Measurements from ENCODE around the gene IFFO2.
A peak's percentile ranks its signal among the peaks of the same experiment; 100 is the strongest.

The IFFO2 gene

DNA sequence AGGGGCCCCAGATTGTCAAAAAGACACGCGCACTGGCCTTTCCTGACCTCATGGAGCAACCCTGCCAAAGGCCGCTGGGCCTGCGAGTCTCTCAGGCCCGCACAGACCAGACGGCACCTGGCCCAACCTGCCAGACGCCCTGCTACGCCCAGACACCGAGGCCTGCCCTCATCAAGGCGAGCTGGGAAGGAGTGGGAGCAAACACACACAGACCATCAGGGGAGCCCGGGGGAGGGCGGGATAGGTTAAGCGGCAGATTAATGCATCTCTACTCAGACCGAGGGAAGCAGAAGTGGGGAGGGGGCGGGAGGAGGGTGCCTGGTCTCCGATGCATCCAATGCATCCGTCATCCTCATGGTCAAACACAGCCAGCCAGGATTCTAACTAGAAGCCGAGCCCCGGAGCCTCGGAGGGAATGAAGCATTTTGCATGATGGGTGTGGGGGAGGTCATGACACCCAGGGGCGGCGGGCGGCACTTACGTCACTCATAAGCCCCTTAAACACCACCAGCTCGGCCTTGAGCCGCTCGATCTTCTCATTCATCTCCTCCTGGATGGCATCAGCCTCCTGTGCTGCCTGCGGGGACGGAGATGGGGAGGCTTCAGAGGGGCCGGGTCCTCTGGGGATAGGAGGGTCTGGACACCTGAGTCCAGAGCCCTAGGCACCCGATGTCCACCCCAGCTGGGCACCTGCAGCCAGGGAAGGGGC is 37.1 kb downstream of the IFFO2 start:
- no peak for DNase-seq (ENCODE audit: low spot score)

DNA sequence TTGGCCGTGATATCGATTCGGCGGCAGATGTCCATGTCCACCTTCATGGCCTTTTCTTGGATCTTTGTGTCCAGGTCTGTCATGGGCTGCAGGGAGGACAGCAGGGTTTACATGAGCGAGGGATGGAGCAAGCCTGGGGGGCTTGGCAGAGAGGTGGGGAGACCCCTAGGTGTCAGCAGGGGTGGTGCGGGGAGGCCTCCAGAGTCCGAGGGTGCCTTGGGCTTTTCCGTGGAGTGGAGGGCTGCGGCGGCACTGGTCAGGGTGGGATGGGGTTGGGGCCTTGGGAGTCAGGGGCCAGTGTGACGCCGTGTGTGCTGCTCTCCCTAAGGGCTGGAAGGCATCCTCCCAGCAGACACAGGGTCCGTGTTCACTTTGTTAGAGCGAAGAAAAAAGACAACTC is 38.1 kb downstream of the IFFO2 start:
- no peak for DNase-seq (ENCODE audit: low spot score)

DNA sequence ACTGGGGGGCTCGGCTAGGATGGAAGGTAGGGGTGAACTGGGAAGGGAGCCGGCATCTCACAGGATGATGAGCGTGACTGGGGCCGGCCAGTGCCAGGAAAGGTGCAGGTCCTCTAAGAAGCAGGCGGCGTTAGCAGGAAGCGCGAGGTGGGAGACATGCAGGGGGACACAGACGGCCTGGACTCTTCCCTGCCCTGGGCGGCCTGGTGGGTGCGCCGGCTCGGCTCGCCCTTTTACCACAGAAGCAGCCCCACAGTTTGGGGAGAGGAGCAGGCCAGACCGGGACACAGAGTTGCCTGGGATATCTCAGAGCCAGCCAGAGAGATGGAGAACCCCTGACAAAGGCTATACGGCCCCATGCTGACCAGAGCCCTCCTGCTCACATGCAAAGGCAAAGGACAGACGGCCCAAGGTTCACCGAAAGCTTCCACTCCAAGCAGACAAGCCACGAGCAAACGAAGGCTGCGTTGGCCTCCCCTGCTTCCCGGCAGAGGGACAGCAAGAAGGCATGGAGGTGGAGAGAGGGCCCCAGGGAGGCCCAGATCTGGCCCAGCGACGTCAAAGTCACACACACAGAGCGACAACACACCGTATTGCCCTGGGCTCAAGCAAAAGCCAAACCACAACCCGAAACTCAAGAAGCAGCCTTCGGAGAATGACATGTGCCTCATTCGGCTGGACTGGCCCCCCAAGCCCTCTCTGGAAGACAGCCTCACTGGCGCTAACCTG is 39.2 kb downstream of the IFFO2 start:
- no peak for DNase-seq (ENCODE audit: low spot score)

DNA sequence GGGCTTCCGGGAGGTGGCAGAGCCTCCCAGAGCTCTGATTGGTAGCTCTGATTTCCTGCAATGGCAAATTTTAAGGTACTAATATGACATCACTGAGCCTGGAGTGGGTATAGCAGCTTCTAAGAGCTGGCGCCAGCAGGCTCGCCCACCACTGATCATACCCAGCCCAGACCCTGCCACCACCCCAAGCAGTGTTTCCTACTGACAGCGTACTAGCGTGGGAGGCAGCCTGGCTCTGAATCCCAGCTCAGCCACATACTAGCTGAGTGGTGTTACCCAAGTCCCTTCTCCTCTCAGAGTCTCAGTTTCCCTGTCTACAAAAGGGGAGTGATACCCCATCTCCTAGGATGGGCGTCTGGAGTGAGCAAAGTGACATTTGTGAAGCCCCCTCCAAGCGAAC is 41.1 kb downstream of the IFFO2 start:
- DNase-seq (ENCODE audit: low spot score) = no peak

DNA sequence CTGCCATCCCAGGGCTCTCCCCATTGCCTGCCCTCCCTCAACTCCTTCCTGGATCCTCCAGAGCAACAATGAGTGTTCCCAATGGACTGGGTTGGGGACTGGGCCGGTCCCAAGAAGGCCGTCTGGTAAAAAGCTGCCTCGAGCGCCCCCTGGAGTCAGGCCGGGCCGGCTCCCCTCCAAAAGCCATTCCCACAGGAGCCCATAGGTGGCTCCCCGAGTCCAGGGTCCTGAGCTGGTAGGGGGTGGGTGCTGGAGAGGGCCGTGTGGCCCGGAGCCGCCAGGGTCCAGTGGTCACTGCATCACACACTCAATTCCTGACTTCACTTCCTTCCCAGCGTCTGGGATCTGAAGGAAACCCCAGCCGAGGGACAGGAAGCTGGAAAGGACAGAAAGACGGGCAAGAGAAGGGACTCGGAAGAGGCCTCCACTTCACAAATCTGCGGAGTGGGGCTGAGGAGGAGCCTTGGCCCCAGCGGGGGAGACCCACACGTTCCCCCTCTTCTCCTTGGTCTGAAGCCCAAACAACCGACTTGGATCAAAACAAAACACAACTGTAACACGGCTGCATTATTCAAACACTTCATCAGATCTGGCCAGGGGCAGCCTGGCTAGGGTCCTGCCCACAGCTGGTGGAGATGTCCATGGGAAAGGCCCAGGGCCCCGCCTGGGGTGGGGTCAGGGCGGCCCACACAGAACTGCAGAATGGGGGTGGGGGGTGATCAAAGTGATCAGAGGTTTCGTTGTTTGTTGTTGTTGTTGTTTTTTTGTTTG is 43.2 kb downstream of the IFFO2 start:
- peak; percentile 88 for DNase-seq (ENCODE audit: low spot score)

DNA sequence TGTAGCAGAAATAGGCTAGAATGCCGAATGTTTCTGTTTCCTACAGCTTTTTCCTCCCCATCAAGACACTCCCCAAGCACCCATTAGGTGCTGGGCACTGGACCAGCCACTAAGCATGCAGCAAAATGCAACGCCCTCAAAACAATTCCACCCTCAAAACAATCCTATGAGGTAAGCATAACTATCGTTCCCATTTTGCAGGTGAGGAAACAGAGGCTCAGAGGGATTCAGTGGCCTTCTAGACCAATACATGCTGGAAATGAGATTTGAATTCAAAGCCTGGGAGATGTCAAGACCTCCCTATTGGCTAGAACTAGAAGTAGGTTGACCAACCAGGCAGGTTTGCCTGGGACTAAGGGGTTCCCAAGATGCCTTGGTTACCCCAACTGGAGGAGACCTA is 43.9 kb downstream of the IFFO2 start:
- DNase-seq (ENCODE audit: low spot score) = no peak

DNA sequence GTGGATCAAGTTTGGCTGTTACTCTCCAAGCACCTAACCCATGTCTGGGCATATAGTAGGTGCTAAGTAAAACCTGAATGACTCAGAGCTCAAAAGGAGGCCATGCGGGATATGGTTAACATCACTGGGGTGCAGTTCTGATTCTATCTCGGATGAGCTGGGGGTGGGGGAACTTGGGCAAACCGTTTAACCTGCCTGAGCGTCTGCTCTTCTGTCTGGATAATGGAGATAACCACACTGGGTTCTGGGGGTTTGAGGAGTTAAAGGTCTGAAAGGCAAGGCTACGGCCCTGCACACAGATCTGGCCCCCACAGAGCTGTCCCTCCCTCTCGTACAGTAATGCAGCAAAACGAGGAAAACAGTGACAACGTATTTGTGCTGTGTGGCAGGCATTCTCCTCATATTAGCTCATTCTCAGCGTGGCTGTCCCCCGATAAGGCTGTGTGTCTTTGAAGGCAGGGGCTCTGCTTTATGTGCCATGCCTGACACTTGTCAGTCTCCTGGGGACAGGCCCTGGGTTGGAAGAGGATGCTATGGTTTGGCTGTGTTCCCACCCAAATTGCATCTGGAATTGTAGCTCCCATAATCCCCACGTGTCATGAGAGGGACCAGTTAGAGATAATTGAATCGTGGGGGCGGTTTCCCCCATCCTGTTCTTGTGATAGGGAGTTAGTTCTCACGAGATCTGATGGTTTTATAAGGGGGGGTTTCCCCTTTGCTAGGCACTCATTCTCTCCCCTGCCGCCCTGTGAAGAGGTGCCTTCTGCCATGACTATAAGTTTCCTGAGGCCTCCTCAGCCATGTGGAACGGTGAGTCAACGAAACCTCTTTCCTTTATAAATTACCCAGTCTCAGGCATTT is 47.3 kb downstream of the IFFO2 start:
- no peak for DNase-seq (ENCODE audit: low spot score)

DNA sequence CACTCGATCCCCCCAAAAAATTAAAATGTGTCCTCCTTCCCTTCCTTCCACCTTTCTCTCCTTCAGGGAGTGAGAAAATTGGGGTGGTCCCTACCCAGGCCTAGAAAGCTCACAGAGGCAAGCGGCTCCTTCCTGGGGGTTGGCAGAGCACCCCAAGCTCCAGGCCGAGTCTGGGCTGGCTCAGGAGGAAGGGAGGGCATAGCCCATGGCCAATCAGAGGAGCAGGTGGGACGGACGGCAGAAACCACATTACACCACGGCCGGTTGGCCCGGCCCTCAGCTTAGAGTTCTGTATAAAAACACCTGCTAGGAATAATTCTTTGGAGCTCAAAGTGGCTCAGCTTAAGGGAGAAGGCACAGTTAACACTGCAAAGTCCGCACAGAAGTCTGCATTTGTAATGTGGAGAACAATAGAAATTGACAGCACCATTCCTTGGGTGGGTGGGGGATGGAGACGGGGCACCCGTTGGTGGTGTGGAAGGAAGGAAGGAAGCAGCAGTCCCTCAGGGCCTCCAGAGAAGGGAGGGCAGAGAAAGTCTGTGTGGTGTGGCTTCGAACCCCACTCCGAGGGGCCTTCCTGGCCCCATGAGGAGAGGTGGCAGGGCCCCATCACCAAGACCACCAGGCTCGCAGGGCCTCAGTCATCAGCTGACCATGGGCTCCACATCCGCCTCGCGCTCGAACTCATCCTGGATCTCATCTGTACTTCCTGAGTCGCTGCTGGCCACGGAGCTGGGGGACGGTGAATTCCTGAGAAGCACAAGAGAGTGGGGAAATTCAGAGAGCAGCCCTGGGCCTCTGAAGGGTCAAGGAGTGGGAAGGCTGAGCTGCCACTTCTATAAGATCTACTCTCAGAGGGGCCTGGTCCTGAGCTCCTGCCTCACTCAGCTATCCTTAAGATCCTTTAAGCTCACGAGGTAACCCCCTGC is 48.3 kb downstream of the IFFO2 start:
- DNase-seq (ENCODE audit: low spot score) = peak; percentile 64

DNA sequence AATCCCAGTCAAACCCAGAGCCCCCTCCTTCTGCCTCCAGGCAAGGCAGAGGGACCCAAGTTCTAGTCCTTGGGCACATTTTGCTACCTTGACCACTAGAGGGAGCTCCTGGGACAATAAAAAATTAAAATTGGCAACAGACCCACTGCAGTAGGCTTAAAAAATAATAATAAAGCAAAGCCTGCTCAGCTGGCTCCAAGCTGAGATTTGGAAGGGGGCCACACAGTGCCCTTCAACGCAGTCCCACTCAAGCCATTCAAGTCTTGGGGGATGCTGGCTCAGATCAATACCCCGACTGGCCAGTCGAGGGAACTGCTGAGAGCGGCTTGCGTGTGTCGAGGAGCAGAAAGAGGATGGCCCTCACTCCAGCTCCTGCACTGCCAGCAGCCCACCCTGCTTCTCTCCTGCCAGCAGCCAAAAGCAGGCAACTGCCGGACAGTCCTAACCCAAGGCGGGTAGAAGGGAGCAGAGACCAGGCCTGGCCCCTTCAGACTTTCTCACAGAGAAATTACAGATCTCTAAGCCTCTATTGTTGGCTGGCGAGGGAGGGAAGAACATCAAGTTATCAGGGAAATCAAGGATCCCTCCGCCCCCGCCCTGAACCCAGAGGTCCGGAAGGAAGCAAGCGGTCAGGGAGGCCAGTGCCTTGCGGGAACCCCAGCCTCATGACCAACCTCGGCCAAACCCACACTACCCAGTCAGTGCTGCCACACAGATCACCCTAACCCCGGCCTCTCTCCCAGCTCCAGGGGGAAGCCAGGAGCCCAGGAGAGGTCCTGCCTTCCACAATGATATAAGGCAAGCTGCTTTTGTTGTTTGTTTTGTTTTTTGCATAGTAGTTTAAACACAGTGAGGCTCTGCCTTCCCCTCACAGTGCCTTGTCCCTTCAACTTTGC is 49.2 kb downstream of the IFFO2 start:
- DNase-seq (ENCODE audit: low spot score) = peak; percentile 72

DNA sequence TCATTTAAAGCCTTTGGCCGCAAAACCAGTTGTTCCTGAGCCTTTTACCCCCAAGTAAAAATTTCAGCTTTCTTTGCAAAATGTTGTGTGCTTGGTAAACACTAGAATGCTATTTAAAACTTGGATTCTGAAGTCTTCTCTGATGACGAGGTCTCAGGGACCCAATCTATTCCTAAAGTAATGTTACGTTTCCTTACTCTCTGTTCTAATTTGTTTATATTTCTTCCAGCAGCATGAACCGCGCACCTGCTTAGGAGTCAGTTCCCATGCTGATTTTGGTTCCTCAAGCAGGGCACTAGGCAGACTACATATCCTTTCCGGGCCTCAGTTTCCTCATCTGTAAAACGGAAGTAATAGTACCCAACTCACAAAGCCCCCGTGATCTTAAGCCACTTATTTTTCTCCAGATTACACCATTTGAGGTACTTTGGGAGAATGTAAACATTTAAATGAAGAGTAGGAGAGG is 53.2 kb downstream of the IFFO2 start:
- no peak for DNase-seq (ENCODE audit: low spot score)

DNA sequence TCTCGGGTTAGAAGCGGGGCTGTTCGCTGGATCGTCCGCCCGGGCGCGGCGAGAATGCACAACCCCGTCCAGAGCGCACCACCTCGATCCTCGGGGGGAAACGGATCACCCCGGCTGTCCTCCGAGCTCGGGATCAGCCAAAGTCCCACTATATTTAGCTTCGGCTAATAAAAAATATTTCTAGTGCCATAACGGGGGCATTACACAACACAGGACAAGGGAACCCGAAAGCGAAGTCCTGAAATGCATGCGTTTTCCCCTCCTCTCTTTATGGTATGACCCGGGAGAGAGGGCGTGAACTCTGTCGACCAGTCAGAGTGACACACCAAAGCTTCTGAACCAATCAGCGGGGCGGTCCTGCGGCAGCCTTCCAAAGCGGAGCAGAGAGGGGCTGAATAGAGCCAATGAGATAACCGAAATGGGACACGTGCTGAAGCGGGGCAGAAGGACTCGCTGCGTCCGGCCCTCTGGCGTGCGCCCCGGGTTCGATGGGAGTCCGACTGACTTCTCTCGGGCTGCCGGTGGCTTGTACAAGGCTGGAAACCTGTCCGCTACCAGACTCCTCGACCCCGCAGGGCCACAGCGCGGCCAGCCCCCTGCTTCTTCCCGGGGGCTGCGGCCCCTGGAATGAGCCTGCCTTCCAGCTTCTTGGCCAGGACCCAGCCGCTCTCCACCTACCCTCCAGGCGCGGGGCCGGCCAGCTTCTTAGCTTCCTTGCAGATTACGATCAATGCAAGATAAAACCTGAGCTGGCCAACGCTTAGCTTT is 53.8 kb downstream of the IFFO2 start, which contains the start of gene ALDH4A1:
ALDH4A1 (minus strand) TSS at position 33 of the 768 bp plus-strand sequence; CDS start at position 1, 32 bp downstream.
- DNase-seq (ENCODE audit: low spot score) = peak; percentile 99

DNA sequence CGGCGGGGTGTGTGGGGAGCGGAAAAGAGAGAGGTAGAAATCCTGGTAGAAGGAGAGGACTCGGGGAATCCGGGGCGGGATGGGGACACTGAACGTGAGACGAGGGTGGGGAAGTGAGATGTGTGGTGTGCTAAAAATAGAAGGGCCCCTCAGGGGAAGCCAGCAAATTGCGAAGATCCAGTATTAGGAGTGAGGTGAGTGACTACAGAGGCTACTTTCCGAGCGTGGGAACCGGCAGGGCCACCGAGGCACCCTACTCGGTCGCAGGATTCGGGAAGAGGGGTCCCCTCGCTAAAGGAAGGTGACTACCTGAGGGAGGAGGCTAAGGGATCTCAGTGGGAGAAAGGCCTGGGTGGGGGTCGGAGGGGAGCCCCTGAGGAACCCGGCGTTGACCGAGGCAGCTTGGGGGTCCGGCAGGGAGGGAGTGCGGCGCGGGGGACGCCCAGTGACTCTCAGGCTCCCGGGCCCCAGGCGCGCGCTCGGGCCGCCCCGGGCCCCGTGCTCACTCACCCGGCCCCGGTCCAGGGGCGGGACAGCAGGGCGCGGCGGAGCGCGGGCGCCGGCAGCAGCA is 54.4 kb downstream of the IFFO2 start:
- DNase-seq (ENCODE audit: low spot score) = peak; percentile 36

DNA sequence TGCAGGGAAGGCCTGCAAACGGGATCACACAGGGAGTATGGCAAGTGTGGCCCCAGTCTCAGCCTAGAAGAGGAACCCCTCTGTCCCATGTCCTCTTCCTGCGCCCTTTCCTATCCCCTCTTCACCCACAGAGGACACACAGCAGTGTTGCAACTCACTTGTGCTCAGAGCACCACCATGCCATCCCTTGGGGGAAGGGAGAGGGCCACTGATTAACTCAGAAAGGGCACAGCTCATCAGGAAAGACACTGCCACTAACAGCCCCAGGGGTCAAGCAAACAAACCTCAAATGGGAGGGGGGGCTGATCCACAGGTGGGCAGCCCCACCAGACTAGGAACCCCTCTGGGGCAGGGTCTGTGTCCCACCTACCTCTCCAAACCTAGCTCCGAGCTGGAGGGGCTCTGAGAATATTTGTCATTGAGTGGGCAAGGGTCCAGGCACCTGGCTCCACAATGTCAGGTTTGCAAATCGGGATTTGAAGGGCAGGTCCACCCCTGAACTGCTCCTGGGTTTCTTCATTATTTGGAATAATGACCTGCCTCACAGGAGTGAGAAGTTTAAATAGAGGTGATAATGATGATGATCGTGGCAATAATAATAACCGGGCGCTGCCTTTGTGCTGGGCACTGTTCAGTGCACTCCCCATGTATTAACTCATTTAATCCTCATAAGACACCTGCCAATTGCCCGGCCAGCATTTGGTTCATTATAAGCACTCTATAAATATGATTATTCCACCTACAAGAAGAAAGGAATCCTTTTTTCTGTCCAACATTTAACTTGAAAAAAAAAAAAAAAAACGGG is 55.1 kb downstream of the IFFO2 start:
- DNase-seq (ENCODE audit: low spot score) = no peak

DNA sequence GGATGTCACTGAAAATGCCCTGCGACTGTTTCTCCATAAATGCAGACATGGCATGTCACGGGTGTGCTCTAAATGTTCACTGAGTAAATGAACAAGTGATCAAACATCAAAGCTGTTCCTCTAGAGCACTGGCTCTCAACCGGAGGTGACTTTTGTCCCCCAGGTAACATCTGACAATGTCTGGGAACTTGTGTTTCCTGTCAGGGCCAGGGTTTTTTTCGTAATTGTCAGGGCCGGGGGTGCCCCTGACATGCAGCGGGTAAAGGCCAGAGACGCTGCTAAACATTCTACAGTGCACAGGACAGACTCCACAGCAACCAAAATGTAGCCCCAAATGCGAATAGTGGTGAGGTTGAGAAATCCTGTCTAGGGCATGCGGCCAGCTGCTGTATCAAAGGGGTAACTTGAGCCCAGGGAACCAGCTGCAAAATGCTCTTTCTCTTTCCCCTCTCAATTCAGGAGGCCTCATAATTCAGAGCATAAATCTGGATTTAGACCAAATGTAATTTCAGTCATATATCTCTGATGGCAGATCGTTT is 56.1 kb downstream of the IFFO2 start:
- DNase-seq (ENCODE audit: low spot score) = no peak

DNA sequence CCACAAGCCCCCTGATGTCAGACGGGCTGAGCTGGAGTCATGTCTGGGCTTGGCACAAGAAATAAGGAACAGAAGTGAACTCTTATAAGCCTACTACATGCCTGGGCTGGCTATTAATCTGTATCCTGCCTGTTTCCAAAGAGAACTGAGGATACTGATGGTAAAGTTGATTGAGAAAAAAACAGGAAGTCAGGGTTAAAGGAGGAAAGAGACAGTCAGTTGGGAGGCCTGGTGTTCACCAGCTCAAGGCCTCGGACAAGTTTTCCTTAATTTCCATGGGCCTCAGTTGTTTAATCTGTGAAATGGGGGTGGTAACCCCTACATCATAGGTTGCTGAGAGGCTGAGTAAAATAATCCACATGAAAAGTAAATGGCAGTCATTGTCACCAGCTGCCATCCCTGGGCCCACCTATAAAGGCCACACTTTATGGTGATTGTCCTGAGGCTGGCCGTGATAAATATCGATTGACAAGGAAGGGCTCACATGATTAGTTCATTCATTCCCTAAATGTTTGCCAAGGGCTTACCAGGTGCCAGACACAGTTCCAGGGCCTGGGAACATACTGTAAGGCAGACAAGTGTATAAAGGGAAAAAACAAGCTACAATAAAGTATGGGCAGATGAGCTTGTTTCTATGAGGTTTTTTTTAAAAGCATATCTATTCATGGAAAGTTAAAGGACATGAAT is 57.0 kb downstream of the IFFO2 start:
- no peak for DNase-seq (ENCODE audit: low spot score)

DNA sequence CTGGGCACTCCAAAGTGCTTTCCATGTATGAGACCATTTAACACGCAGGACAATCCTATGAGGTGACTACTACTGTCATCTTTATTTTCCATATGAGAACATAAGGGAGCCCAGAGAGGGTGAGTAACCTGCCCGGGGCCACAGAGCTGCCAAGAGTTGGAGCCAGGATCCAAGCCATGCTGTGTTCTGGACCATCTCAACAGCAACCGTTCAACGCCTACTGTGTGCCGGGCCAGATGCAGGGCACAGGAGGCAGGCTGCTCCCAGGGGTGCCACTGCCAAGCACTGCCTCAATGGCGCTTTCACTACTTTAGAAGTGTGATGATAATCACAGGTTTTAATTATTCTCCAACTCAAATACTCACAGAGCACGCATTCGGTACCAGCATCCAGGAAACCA is 57.9 kb downstream of the IFFO2 start:
- no peak for DNase-seq (ENCODE audit: low spot score)

DNA sequence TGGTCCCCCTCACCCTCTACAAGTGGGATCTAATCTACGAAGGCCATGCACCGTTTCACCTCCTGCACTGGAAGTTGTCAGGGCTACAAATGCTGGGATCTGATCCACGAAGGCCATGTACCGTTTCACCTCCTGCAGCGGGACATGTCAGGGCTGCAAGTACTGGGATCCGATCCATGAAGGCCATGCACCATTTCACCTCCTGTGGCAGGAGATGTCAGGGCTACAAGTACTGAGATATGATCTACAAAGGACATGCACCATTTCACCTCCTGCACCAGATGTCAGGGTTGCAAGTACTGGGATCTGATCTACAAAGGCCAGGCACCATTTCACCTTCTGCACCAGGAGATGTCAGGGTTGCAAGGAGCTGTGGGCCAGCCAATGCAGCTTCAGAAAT is 61.2 kb downstream of the IFFO2 start:
- no peak for DNase-seq (ENCODE audit: low spot score)

All from germinal center (tissue), 1 donor.